Activated CD8-positive, alpha-beta memory T cell treated with anti-CD3 and anti-CD28 coated beads, Interleukin-2, amount 50 U/mL, for 48 hours (primary cell): ENCODE measurements around the gene HSD3B7.
"Not testable (repeated sequence)": the region's sequence is repeated elsewhere in the genome, so short reads cannot be mapped to it uniquely, and the experiment has no call there.

ENCODE experiments used
- DNase-seq: peaks from one replicate; pipeline ENCODE4 v3.0.0-alpha.2; 2020

The HSD3B7 gene

GRCh38 chr16:30984669-30985400 is at the start of gene HSD3B7:
HSD3B7 (plus strand) TSS chr16:30985207; CDS start chr16:30985659, 452 bp downstream.
- DNase-seq = peak; percentile 99

GRCh38 chr16:30937692-30938091 is 47.3 kb upstream of the HSD3B7 start:
- DNase-seq = no peak

- DNase-seq = not testable (repeated sequence)
These were observed 45.4 kb upstream of the HSD3B7 start for GRCh38 chr16:30939571-30939970.

- DNase-seq = peak; percentile 84
These were observed 43.2 kb upstream of the HSD3B7 start for GRCh38 chr16:30941600-30942425.

- DNase-seq = no peak
These were observed 42.6 kb upstream of the HSD3B7 start for GRCh38 chr16:30942426-30942806.

- DNase-seq = no peak
These were observed 40.7 kb upstream of the HSD3B7 start for GRCh38 chr16:30944352-30944751.

- DNase-seq = no peak
These were observed 38.1 kb upstream of the HSD3B7 start for GRCh38 chr16:30946671-30947540.

GRCh38 chr16:30947541-30947858 is 37.5 kb upstream of the HSD3B7 start:
- no peak for DNase-seq

- no peak for DNase-seq
These were observed 36.9 kb upstream of the HSD3B7 start for GRCh38 chr16:30947859-30948666.

- DNase-seq = peak; percentile 76
These were observed 36.0 kb upstream of the HSD3B7 start, which contains the start of gene ORAI3 for GRCh38 chr16:30948667-30949649. ORAI3 (plus strand) TSS chr16:30949068; CDS start chr16:30949290, 222 bp downstream.

- DNase-seq = peak; percentile 73
These were observed 35.1 kb upstream of the HSD3B7 start for GRCh38 chr16:30949650-30950515.

GRCh38 chr16:30950516-30951065 is 34.4 kb upstream of the HSD3B7 start:
- DNase-seq = no peak

- DNase-seq = no peak
These were observed 33.8 kb upstream of the HSD3B7 start for GRCh38 chr16:30951193-30951592.

GRCh38 chr16:30951750-30952149 is 33.3 kb upstream of the HSD3B7 start:
- DNase-seq = no peak

GRCh38 chr16:30953111-30953510 is 31.9 kb upstream of the HSD3B7 start:
- DNase-seq = no peak

GRCh38 chr16:30953511-30954124 is 31.4 kb upstream of the HSD3B7 start:
- peak; percentile 81 for DNase-seq

- DNase-seq = no peak
These were observed 30.0 kb upstream of the HSD3B7 start for GRCh38 chr16:30954993-30955392.

- peak; percentile 97 for DNase-seq
These were observed 28.2 kb upstream of the HSD3B7 start for GRCh38 chr16:30956601-30957455.
